ENCODE results near the gene RXFP1.

Gene RXFP1

DNA sequence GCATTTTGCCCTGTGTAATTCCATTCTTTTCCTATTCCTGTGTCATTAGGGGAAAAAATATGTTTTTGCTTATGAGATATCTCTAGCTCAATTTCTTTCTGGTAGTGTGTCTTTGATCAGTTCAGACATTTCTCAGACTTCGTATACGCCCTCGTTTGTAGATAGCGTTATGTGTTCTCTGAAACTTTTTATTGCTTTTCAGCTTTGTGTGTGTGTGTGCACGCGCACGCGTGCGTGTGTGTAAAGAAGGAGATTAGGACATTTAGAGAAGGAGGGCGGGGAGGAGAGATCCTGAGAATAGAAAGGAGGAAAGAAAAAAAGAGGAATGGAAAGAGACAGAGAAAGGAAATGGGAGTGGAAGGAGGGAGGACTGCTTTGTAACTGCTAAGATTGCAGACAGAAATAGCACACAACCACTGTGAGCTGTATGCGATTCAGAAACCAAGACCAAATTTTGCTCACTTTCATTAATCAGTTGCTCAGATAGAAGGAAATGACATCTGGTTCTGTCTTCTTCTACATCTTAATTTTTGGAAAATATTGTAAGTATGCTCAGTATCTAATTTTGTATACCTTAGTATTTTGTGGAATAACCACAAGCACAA is at the start of gene RXFP1:
TSS of gene RXFP1 (plus strand) at position 399 of the 605 bp plus-strand sequence. CDS start at position 494, 95 bp downstream.
- no peak for DNase-seq

- no peak for DNase-seq
Measured at GRCh38 chr4:158481811-158482210, 39.9 kb upstream of the RXFP1 start.

- DNase-seq, result no peak
Measured at GRCh38 chr4:158484173-158484885, 37.4 kb upstream of the RXFP1 start.

GRCh38 chr4:158490629-158491028 is 31.1 kb upstream of the RXFP1 start:
- no peak for DNase-seq

DNA sequence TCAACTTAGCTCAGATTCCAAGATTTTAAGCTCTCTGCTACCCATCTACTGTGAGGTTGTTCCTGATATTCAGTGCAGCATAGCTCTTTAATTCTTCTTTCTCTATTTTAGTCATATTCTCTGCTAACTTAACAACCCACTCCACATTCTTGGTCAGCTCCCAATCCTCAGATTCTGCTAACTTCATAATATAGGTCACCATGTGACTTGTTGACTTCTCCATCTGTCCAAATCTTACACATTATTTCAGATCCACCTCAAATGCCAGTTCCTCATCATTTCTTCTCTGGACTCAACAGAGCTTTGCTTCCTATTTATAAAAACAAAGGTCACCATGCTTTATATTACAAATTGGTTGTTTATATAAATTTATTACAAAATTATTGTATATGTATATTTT is 29.3 kb upstream of the RXFP1 start:
- DNase-seq, result no peak

GRCh38 chr4:158496030-158496741 is 25.5 kb upstream of the RXFP1 start:
- no peak for DNase-seq

DNA sequence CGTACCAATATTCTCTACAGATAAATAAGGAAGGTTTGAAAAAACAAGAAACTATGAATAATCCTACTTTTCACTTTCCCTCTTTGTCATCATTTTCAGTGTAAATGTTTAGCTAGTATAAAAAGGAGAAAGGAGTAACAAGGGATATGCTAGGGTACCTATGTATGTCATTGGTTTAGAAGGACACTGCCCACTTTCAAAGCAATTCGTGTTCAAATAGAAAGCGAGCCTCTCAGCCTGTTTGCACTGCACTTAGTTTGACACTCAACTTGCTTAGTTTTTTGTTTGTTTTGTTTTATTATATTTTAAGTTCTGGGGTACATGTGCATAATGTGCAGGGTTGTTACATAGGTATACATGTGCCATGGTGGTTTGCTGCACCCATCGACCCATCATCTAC is 21.6 kb upstream of the RXFP1 start:
- DNase-seq, result no peak

- no peak for DNase-seq
Measured at GRCh38 chr4:158513256-158513655, 8.4 kb upstream of the RXFP1 start.

GRCh38 chr4:158519226-158519625 is 2.5 kb upstream of the RXFP1 start:
- DNase-seq, result no peak

DNA sequence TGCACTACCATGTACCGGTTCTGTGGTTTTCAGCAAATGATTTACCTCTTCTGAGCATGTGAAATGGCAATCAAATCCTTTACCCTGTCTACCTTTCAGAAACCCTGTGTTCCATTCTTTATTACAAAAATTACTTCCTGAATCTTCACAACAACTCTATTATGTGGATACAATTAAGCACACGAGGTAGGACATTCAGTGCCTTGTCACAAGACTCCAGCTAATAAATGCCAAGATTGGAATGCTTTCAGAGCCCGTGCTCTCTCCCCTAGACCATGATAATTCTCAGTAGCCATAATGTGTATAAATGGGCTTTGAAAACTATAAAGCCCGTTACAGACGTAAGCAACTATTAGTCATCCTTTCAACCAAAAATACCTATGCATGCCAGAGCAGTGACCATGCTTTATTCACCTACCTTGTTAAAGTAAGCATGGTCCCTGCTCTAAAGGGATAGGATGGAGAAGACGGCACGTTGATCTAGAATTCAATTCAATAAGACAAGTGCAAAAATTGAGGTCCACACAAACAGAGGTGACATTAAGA is 2.4 kb downstream of the RXFP1 start:
- DNase-seq, result no peak

DNA sequence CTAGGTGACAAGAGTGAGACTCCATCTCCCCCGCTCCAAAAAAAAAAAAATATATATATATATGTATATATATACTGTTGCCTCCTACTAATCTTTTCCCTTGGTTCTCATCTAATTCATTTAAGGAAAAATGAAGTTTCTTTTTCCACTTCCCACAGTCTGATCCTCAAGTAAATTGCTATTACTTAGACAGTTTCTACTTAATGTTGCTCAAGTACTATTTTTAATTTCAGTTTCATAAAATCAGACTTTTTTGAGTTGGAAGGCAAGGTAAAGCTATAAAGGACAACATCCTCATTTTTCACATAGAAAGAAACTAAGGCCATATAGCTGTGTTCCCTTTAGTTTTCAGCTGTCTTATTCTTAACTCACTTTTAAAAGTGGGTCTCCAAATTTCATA is 5.8 kb downstream of the RXFP1 start:
- DNase-seq, result no peak

DNA sequence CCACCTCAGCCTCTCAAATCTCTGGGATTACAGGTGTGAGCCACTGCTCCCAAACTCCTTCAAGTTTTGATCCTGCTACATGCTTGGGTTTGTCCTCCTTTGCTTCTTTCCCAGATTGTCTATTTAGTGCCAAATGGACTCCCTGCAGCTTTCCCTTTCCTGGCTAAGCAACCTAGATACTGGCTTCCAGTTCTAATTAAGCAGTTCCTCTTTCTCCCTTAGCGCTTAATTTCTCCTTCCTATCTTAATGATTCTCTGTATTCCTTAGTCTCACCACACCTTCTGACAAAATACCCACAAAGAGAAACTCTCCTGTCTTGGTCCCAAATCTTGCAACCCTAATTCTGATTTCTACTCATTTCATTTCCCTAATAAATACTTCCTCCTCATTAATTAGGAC is 7.8 kb downstream of the RXFP1 start:
- DNase-seq, result no peak

GRCh38 chr4:158530381-158530780 is 8.7 kb downstream of the RXFP1 start:
- DNase-seq, result no peak

- DNase-seq, result no peak
Measured at GRCh38 chr4:158530898-158531297, 9.2 kb downstream of the RXFP1 start.

DNA sequence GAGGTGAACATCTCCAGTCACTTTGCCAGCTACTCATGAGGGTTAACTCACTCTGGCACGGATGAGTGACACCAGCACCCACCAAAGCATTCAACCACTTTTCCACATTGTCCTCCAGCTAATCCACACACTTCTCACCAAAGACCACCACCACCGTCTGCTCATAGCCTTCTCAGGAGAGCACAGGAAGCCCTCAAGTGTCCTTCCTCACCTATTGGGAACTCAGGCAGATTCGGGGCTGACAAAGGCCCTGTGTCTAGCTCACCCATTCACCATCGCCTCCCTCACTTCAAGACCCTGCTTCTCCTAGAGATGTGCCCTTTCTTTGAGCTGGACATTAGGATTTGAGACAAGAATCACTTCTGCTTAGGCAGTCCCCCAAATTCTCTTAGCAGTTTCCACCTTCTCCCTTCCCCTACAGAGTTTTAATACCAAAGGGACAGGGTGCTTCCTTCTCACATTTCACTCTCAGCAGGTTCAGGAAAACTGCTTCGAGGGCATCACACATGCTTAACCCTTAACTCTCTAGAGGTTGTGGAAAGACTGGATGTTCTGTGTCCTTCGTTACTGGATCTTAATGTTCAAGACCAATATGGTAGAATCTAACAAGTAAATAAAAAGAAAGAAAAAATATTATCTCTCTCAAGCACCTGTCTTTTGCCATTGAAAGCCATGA is 11.0 kb downstream of the RXFP1 start:
- DNase-seq, result no peak

- DNase-seq, result no peak
Measured at GRCh38 chr4:158534727-158535126, 13.0 kb downstream of the RXFP1 start.

DNA sequence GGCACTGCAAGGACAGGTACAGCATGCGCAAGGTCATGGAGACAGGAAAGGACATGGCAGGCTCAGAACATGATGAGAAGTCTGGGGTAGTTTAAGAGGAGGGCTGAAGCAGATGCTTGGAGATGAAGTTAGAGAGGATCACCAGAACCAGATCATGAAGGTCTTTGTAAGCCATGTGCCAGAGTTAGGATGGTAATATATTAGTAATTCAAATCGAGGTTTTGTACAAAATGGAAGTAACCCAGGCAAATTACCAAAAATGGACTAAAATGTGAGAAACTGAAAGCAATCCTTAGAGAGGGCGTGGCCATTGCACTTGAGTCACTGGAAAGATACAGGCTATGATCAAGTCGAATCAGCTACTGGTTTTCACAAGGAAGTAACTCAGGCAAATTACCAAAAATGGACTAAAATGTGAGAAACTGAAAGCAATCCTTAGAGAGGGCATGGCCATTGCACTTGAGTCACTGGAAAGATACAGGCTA is 13.5 kb downstream of the RXFP1 start:
- no peak for DNase-seq

DNA sequence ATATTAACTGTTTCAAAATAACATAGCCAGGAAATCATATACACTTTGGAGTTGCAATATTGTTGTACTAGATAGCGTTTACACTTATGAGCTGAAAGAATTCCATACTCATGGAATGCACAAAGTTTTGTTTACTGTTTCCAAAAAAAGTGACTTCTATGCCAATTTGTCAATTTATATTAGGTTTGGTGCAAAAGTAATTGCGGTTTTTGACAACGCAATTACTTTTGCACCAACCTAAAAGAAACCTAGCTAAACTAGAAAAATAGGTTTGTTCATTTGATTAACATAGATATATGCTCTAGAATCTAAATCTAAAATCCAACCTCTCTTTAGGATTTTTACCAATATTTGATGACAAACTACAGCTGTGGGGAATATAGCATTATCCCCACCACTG is 15.2 kb downstream of the RXFP1 start:
- DNase-seq, result no peak

GRCh38 chr4:158538176-158538575 is 16.5 kb downstream of the RXFP1 start:
- no peak for DNase-seq

DNA sequence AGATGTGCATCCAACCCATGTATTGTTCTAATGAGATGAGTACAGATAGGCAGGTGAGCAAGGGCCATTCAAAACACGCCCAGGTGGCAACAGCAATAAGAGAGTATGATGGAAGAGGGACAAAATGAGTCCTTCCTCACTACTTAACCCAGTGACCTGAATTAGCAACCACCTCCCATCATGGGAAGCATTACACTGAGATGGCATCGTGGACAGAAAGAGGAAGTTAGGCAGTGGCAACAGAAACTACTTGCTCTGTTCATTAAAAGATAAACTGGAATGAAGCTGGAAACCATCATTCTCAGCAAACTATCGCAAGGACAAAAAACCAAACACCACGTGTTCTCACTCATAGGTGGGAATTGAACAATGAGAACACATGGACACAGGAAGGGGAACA is 17.2 kb downstream of the RXFP1 start:
- DNase-seq, result no peak

DNA sequence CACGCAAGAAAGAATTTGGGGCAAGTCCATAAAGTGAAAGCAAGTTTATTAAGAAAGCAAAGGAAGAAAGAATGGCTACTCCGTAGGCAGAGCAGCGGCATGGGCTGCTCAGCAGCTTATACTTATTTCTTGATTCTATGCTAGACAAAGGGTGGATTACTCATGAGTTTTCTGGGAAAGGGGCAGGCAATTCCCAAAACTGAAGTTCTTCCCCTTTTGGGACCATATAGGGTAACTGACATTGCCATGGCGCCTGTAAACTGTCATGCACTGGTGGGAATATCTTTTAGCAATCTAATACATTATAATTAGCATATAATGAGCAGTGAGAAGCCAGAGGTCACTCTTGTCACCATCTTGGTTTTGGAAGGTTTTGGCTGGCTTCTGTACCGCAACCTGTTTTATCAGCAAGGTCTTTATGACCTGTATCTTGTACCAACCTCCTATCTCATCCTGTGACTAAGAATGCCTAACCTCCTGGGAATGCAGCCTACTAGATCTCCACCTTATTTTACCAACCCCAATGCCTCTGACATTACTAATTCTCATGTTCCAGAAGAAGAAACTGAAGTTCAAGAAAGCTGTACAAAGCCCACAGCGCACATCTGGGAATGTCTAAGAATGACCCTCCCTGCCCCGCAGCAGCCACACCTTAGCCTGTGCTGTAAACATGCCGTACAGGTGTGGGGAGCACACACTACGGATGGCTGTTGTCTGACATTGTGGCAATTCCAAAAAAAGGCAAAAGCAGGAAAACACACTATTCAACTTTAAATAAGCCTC is 18.6 kb downstream of the RXFP1 start:
- no peak for DNase-seq

GRCh38 chr4:158541506-158541905 is 19.8 kb downstream of the RXFP1 start:
- DNase-seq, result no peak
